ENCODE measurements around the gene RND3. TPM values are rescaled to one million over a fixed set of nuclear protein-coding genes. Genes with fewer than 3 reads are reported as not detected.

The RND3 gene
- polyA plus RNA-seq, 3 donors = not detected

DNA sequence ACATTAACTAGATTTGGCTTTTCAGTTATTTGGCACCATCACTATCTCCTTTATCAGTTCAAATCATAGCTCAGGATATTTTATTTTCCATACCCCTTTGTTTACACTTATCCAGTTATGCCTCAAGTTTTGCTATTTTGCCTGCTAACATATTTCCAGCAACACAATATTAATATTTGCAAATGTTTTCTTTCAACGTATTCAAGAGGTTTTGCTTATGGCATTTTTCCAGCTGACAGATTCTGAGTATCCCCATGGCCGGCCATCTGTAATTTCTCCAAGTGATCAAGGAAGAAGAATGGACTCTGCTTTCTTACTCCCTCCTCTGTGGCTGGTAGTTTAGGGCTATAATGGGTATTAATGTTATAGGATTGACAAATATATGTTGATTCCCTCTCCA, 49.4 kb downstream of the RND3 start:
- no peak overlapping the region for H2AFZ ChIP-seq (ENCODE audit: insufficient read depth, low read depth, low read length, poor library complexity, severe bottlenecking)
- H3K27ac ChIP-seq (ENCODE audit: low read depth in 1 of 2, low read length in 2 of 2) = no peak overlapping the region
- Mint-ChIP-seq H3K9me3 (peaks cover 0 to 14% (median 6%) of the 10 kb centered on the region in 7 donors), H3K4me3 (no peak overlapping the region), H3K36me3 (no peaks in the 10 kb centered on the region), H3K27me3 (ENCODE audit: low read depth in 3 of 3) (no peaks in the 10 kb centered on the region), H3K4me1 (no peaks in the 10 kb centered on the region), H3K27ac (no peak overlapping the region)
- H3K4me1 ChIP-seq (ENCODE audit: control insufficient read depth in 1 of 2, insufficient read depth in 2 of 2, low read length in 2 of 2) = no peaks in the 10 kb centered on the region
- peaks cover 0 to 7% of the 10 kb centered on the region in 2 donors for H3K9me3 ChIP-seq (replicated peaks in 1 of 2; ENCODE audit: control insufficient read depth in 1 of 2, insufficient read depth in 1 of 2, low read length in 2 of 2)
- no peak for DNase-seq
- no peak overlapping the region for H3K4me2 ChIP-seq (replicated peaks; ENCODE audit: extremely low read depth, low read length, poor library complexity, severe bottlenecking)
- no peak overlapping the region for H3K9ac ChIP-seq (ENCODE audit: insufficient read depth, low read length, poor library complexity, severe bottlenecking)
- no peaks in the 10 kb centered on the region for H4K20me1 ChIP-seq (ENCODE audit: insufficient read depth, low read length)
- no CpG with 5 or more reads among the region's 2 CpGs for WGBS (ENCODE audit: insufficient coverage)
- intact Hi-C loops (cut with micrococcal nuclease) = no loop called here
- no peaks in the 10 kb centered on the region for H3K27me3 ChIP-seq (ENCODE audit: control insufficient read depth in 2 of 2, insufficient read depth in 2 of 2, low read length in 2 of 2)
- no peaks in the 10 kb centered on the region for H3K36me3 ChIP-seq (replicated peaks in 1 of 2; ENCODE audit: control insufficient read depth in 1 of 2, insufficient read depth in 2 of 2, low read length in 2 of 2)
- H3K4me3 ChIP-seq (replicated peaks in 1 of 3; ENCODE audit: low read depth in 2 of 3, low read length in 3 of 3) = no peak overlapping the region
- no peaks in the 10 kb centered on the region for H3K79me2 ChIP-seq (ENCODE audit: insufficient read depth, low read length)
- no peak for TF ChIP-seq CTCF (IDR thresholded peaks at IDR 0.05)

DNA sequence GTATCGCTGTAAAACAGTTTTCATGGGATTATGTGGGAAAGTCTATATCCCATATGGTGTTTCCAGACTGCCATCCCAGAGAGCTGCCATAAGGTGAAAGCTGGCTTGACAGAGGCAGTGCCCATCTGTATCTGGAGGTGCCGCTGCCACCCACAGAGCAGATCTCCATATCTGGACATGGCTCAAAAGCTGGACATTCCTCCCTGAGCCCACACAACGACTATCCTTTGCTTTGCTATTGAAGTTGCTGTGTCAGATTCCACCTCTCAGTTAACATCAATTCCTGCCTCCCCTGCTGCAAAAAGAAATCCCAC, 55.2 kb downstream of the RND3 start:
- Mint-ChIP-seq H3K27ac (no peak overlapping the region), H3K4me3 (no peak overlapping the region), H3K4me1 (no peaks in the 10 kb centered on the region), H3K27me3 (ENCODE audit: low read depth in 3 of 3) (peaks cover 0 to 2% (median 0%) of the 10 kb centered on the region in 3 donors), H3K36me3 (no peaks in the 10 kb centered on the region), H3K9me3 (peaks cover 0 to 14% (median 4%) of the 10 kb centered on the region in 7 donors)
- no peaks in the 10 kb centered on the region for H3K79me2 ChIP-seq (ENCODE audit: insufficient read depth, low read length)
- H4K20me1 ChIP-seq (ENCODE audit: insufficient read depth, low read length) = no peaks in the 10 kb centered on the region
- no peak overlapping the region for H2AFZ ChIP-seq (ENCODE audit: insufficient read depth, low read depth, low read length, poor library complexity, severe bottlenecking)
- 77% methylated on average over 2 of the region's 3 CpGs for WGBS (ENCODE audit: insufficient coverage)
- TF ChIP-seq CTCF (IDR thresholded peaks at IDR 0.05) = no peak
- no peak overlapping the region for H3K4me3 ChIP-seq (replicated peaks in 1 of 3; ENCODE audit: low read depth in 2 of 3, low read length in 3 of 3)
- H3K9me3 ChIP-seq (replicated peaks in 1 of 2; ENCODE audit: control insufficient read depth in 1 of 2, insufficient read depth in 1 of 2, low read length in 2 of 2) = peaks cover 0 to 7% of the 10 kb centered on the region in 2 donors
- H3K9ac ChIP-seq (ENCODE audit: insufficient read depth, low read length, poor library complexity, severe bottlenecking) = no peak overlapping the region
- no peak overlapping the region for H3K4me2 ChIP-seq (replicated peaks; ENCODE audit: extremely low read depth, low read length, poor library complexity, severe bottlenecking)
- no peaks in the 10 kb centered on the region for H3K36me3 ChIP-seq (replicated peaks in 1 of 2; ENCODE audit: control insufficient read depth in 1 of 2, insufficient read depth in 2 of 2, low read length in 2 of 2)
- no peak overlapping the region for H3K27ac ChIP-seq (ENCODE audit: low read depth in 1 of 2, low read length in 2 of 2)
- no peaks in the 10 kb centered on the region for H3K4me1 ChIP-seq (ENCODE audit: control insufficient read depth in 1 of 2, insufficient read depth in 2 of 2, low read length in 2 of 2)
- no peaks in the 10 kb centered on the region for H3K27me3 ChIP-seq (ENCODE audit: control insufficient read depth in 2 of 2, insufficient read depth in 2 of 2, low read length in 2 of 2)
- no peak for DNase-seq
- intact Hi-C loops (cut with micrococcal nuclease) = no loop called here
